ENCODE measurements around the gene SAT1. TPM values are rescaled to one million over a fixed set of nuclear protein-coding genes. Genes with fewer than 3 reads are reported as not detected.

Gene SAT1
- total and polyA plus RNA-seq, 8 donors, result 51.1 to 376 (median 150) TPM

GRCh38 chrX:23811108-23811651 is 28.2 kb downstream of the SAT1 start:
- ATAC-seq (peak in 2 of 4 donors; percentile 18 to 37), FAIRE-seq (no peak), DNase-seq (no peak)
- TF ChIP-seq, protein P1, sequence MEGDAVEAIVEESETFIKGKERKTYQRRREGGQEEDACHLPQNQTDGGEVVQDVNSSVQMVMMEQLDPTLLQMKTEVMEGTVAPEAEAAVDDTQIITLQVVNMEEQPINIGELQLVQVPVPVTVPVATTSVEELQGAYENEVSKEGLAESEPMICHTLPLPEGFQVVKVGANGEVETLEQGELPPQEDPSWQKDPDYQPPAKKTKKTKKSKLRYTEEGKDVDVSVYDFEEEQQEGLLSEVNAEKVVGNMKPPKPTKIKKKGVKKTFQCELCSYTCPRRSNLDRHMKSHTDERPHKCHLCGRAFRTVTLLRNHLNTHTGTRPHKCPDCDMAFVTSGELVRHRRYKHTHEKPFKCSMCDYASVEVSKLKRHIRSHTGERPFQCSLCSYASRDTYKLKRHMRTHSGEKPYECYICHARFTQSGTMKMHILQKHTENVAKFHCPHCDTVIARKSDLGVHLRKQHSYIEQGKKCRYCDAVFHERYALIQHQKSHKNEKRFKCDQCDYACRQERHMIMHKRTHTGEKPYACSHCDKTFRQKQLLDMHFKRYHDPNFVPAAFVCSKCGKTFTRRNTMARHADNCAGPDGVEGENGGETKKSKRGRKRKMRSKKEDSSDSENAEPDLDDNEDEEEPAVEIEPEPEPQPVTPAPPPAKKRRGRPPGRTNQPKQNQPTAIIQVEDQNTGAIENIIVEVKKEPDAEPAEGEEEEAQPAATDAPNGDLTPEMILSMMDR (IDR thresholded peaks at IDR 0.05), result no peak
- peaks cover 0 to 5% (median 0%) of the 10 kb centered on the region in 4 donors for H3K27me3 ChIP-seq
- no peaks in the 10 kb centered on the region for H3K9me3 ChIP-seq
- WGBS, 2 donors, result 74% methylated on average over 10 of the region's 10 CpGs
- H3K27ac ChIP-seq, result peak overlapping the region in 1 of 4 donors; percentile 19
- intact Hi-C loops (cut with DNase I), result no loop called here
- H3K4me1 ChIP-seq, result no peaks in the 10 kb centered on the region
- no peaks in the 10 kb centered on the region for H3K36me3 ChIP-seq
- no peak overlapping the region for H3K4me3 ChIP-seq

DNA sequence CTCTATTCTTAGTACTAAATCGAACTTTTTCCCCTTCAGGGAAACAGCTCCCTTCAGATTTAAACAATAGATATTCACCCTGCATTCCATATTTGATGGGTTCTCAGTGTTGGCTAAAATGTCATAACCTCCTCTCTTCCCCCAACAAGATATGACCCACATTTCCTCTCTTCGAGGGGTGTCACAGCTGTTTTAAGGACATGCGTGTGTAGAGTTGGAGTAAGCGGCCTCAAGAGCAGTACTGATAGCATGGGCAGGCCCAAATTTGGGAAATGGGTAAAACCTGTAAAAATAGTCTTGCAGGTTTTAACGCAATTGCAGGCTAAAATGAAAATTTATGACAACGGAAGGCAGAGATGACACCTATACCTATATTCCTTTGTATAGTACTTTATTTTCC is 28.7 kb downstream of the SAT1 start:
- intact Hi-C loops (cut with DNase I), result no loop called here

GRCh38 chrX:23813808-23814207 is 30.8 kb downstream of the SAT1 start:
- Histone ChIP-seq H3K4me3 (no peak overlapping the region), H3K27ac (no peak overlapping the region), H3K36me3 (no peaks in the 10 kb centered on the region), H3K4me1 (no peaks in the 10 kb centered on the region), H3K9me3 (no peaks in the 10 kb centered on the region), H3K27me3 (peaks cover 0 to 5% (median 0%) of the 10 kb centered on the region in 4 donors)
- DNase-seq (no peak), ATAC-seq (no peak), FAIRE-seq (no peak)
- intact Hi-C loops (cut with DNase I), result no loop called here
- TF ChIP-seq, protein P1 (IDR thresholded peaks at IDR 0.05), result no peak
- 93 to 95% methylated on average over 1 of the region's 1 CpG for WGBS, 2 donors

More for the DNA sequence above, 28.7 kb downstream of the SAT1 start:
- Histone ChIP-seq H3K9me3 (no peaks in the 10 kb centered on the region), H3K27ac (peak overlapping the region in 1 of 4 donors; percentile 19), H3K4me1 (no peaks in the 10 kb centered on the region), H3K4me3 (no peak overlapping the region), H3K36me3 (no peaks in the 10 kb centered on the region), H3K27me3 (peaks cover 0 to 5% (median 0%) of the 10 kb centered on the region in 4 donors)
- no peak for ATAC-seq
- DNase-seq, result no peak
- no peak for FAIRE-seq
- 73 to 75% methylated on average over 6 of the region's 6 CpGs for WGBS, 2 donors
- TF ChIP-seq, protein P1 (IDR thresholded peaks at IDR 0.05), result no peak

DNA sequence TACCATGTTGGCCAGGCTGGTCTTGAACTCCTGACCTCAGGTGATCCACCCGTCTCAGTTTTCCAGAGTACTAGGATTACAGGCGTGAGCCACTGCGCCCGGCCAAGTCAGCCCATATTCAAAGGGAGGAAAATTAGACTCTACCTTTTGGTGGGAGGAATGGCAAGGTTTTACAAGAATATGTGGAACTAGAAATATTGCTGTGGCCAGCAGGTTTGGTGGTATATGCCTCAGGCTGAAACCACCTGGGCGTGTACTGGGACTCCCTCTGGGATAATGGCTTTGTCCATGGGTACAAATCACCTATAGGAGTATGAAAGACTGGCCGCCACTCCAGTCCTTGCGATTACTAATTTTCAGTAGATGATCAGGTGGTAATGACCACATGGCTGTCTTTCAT is 32.4 kb downstream of the SAT1 start:
- Histone ChIP-seq H3K27ac (no peak overlapping the region), H3K27me3 (peaks cover 0 to 5% (median 0%) of the 10 kb centered on the region in 4 donors), H3K36me3 (no peaks in the 10 kb centered on the region), H3K9me3 (no peaks in the 10 kb centered on the region), H3K4me3 (no peak overlapping the region), H3K4me1 (no peaks in the 10 kb centered on the region)
- TF ChIP-seq, protein P1 (IDR thresholded peaks at IDR 0.05), result no peak
- no peak for ATAC-seq
- no peak for FAIRE-seq
- intact Hi-C loops (cut with DNase I), result no loop called here
- 86 to 87% methylated on average over 7 of the region's 7 CpGs for WGBS, 2 donors
- no peak for DNase-seq

GRCh38 chrX:23816179-23816578 is 33.2 kb downstream of the SAT1 start:
- Histone ChIP-seq H3K36me3 (no peaks in the 10 kb centered on the region), H3K4me1 (no peaks in the 10 kb centered on the region), H3K27me3 (peaks cover 0 to 5% (median 0%) of the 10 kb centered on the region in 4 donors), H3K4me3 (no peak overlapping the region), H3K27ac (no peak overlapping the region), H3K9me3 (no peaks in the 10 kb centered on the region)
- intact Hi-C loops (cut with DNase I), result no loop called here
- TF ChIP-seq, protein P1 (IDR thresholded peaks at IDR 0.05), result no peak
- 73 to 77% methylated on average over 4 of the region's 4 CpGs for WGBS, 2 donors
- FAIRE-seq, result no peak
- ATAC-seq, result no peak
- no peak for DNase-seq

Measured in pancreas (tissue), 10 donors.